ENCODE measurements around the gene ITPKB. TPM values are rescaled to one million over a fixed set of nuclear protein-coding genes. Genes with fewer than 3 reads are reported as not detected.

The ITPKB gene
- total RNA-seq, 1 experiment from 2014 or later: 17.7 TPM

DNA sequence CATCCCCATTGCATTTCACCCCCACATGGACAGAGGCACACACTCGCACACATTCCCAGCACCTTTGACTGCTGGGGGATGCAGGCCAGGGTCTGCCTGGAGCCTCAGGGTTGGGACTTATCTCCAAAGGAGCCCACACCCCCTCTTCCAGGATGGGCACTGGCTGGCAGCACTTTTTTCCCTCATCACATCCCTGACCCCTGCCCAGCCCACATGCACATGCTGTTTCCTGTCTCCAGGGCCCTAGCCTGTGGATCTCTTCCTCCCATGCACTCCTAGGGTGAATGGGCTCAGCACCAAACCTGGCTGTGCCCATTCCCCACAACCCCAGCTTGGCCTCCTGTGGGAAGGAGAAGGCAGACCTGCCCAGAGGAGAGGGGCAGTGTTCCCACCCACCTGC, 131.3 kb downstream of the ITPKB start:
- Histone ChIP-seq H3K9me3 (ENCODE audit: low read length) (no peaks in the 10 kb centered on the region), H3K4me3 (ENCODE audit: low read length) (no peak overlapping the region), H3K4me1 (ENCODE audit: insufficient read depth, low read length) (no peaks in the 10 kb centered on the region), H3K79me2 (ENCODE audit: low read length) (no peaks in the 10 kb centered on the region), H3K27me3 (ENCODE audit: low read length) (no peaks in the 10 kb centered on the region), H3K27ac (ENCODE audit: low read length) (no peak overlapping the region), H2AFZ (ENCODE audit: low read length) (no peak overlapping the region), H4K20me1 (ENCODE audit: low read length) (no peaks in the 10 kb centered on the region), H3K4me2 (ENCODE audit: low read length) (no peak overlapping the region), H3K9me2 (replicated peaks; ENCODE audit: low read length) (no peaks in the 10 kb centered on the region), H3K36me3 (ENCODE audit: low read depth, low read length) (no peaks in the 10 kb centered on the region), H3F3A (ENCODE audit: low read length, unreplicated experiment) (no peaks in the 10 kb centered on the region), H3K9ac (ENCODE audit: low read length) (no peak overlapping the region)
- BruUV-seq (replicated peaks): no TSS peak
- intact Hi-C loops (cut with micrococcal nuclease): loop anchor here (1.0 kb wide), 2 partner anchors 61 to 184 kb away; no protein-coding TSS in a partner anchor
- ChIA-PET POLR2A (ENCODE audit: unreplicated experiment) (no interaction called here), CTCF (no interaction called here)
- no peak for ATAC-seq
- no peak for DNase-seq
- TF ChIP-seq EZH2 (IDR thresholded peaks at IDR 0.05; ENCODE audit: low read length, unreplicated experiment) (no peak), EZH2phosphoT487 (IDR thresholded peaks at IDR 0.05; ENCODE audit: borderline replicate concordance, low read length) (no peak), CTCF (conservative IDR thresholded peaks at IDR 0.05; ENCODE audit: low read depth, low read length) (no peak)

DNA sequence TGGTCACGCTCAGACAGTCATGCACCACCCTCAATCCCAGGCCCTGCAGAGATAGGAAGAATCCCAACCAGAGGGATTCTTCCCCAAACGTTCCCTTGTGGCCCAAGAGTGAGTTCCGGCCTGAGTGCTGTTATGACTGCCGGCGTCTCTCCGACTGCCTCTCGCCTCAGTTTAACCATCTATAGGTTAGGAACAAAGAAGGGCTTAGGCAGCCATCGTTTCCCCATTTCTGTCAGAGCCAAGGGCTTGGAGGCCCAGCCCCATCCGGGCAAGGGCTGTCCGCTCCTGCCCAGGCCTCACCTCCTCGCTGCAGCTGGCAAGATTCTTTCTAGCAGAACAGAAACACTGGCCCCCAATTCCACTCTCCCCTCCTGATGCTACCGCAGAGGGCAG, 131.8 kb downstream of the ITPKB start:
- no peak overlapping the region for H3K27ac ChIP-seq (ENCODE audit: low read length)
- no peaks in the 10 kb centered on the region for H3K79me2 ChIP-seq (ENCODE audit: low read length)
- BruUV-seq (replicated peaks): no TSS peak
- no peak for DNase-seq
- no peaks in the 10 kb centered on the region for H4K20me1 ChIP-seq (ENCODE audit: low read length)
- H3K9me2 ChIP-seq (replicated peaks; ENCODE audit: low read length): no peaks in the 10 kb centered on the region
- no peaks in the 10 kb centered on the region for H3K27me3 ChIP-seq (ENCODE audit: low read length)
- H3K9ac ChIP-seq (ENCODE audit: low read length): no peak overlapping the region
- TF ChIP-seq EZH2 (IDR thresholded peaks at IDR 0.05; ENCODE audit: low read length, unreplicated experiment) (no peak), EZH2phosphoT487 (IDR thresholded peaks at IDR 0.05; ENCODE audit: borderline replicate concordance, low read length) (no peak), CTCF (conservative IDR thresholded peaks at IDR 0.05; ENCODE audit: low read depth, low read length) (no peak)
- no peaks in the 10 kb centered on the region for H3K4me1 ChIP-seq (ENCODE audit: insufficient read depth, low read length)
- no peaks in the 10 kb centered on the region for H3K9me3 ChIP-seq (ENCODE audit: low read length)
- ChIA-PET POLR2A (ENCODE audit: unreplicated experiment) (no interaction called here), CTCF (no interaction called here)
- no peak for ATAC-seq
- intact Hi-C loops (cut with micrococcal nuclease): no loop called here
- H3K4me3 ChIP-seq (ENCODE audit: low read length): no peak overlapping the region
- H3F3A ChIP-seq (ENCODE audit: low read length, unreplicated experiment): no peaks in the 10 kb centered on the region
- no peak overlapping the region for H3K4me2 ChIP-seq (ENCODE audit: low read length)
- no peak overlapping the region for H2AFZ ChIP-seq (ENCODE audit: low read length)
- H3K36me3 ChIP-seq (ENCODE audit: low read depth, low read length): no peaks in the 10 kb centered on the region

DNA sequence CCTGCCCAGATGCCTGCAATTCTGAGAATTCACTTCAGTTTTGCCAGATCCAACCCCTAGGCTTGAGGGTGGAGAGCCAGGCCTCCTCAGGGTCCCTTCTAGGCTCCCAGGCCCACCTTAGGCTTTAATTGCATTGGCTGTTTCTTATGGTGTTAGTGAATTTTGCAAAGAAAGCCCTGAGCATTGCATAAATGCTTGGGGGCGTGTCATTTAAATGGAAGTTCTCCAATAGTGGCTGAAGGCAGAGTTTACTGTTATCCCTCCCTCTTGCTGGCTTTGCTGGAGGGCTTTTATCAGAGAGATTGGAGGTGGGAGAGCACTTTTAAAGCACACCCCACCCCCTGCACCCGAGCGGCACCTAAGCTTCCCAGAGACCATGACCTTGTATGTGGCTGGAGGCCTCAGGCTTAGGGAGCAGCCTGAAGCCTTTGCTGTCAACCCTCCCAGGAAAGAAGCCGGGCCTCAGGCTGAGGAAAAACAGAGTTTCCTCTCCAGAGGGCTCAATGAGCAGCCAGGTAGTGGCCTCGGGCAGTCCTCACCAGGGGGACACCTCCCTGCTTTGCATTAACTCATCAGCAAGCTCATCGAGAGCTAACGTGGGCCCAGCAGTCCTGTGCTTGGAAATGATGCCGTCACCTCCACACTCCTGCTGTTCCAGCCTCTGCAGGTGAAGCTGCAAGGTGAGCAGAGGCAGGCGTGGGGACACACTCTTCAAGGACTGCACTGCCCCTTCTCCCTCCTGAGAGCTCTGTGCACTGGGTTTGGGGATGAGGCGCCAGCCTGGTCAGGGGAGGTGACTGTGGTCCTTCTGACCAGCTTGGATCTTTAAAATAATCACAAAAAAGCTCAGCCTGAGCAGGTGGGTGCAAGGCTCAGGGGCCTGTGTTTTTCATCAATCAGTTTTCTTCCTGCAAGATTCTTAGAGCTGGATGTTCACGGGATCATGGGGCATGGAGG, 132.5 kb downstream of the ITPKB start:
- Histone ChIP-seq H4K20me1 (ENCODE audit: low read length) (no peaks in the 10 kb centered on the region), H3K79me2 (ENCODE audit: low read length) (no peaks in the 10 kb centered on the region), H3K4me1 (ENCODE audit: insufficient read depth, low read length) (no peaks in the 10 kb centered on the region), H3F3A (ENCODE audit: low read length, unreplicated experiment) (no peaks in the 10 kb centered on the region), H2AFZ (ENCODE audit: low read length) (no peak overlapping the region), H3K4me3 (ENCODE audit: low read length) (no peak overlapping the region), H3K4me2 (ENCODE audit: low read length) (no peak overlapping the region), H3K27me3 (ENCODE audit: low read length) (no peaks in the 10 kb centered on the region), H3K36me3 (ENCODE audit: low read depth, low read length) (no peaks in the 10 kb centered on the region), H3K27ac (ENCODE audit: low read length) (no peak overlapping the region), H3K9me2 (replicated peaks; ENCODE audit: low read length) (no peaks in the 10 kb centered on the region), H3K9me3 (ENCODE audit: low read length) (no peaks in the 10 kb centered on the region), H3K9ac (ENCODE audit: low read length) (no peak overlapping the region)
- DNase-seq (no peak), ATAC-seq (no peak)
- ChIA-PET CTCF (no interaction called here), POLR2A (ENCODE audit: unreplicated experiment) (no interaction called here)
- no peak for TF ChIP-seq CTCF (conservative IDR thresholded peaks at IDR 0.05; ENCODE audit: low read depth, low read length)
- no peak for TF ChIP-seq EZH2phosphoT487 (IDR thresholded peaks at IDR 0.05; ENCODE audit: borderline replicate concordance, low read length)
- TF ChIP-seq EZH2 (IDR thresholded peaks at IDR 0.05; ENCODE audit: low read length, unreplicated experiment): no peak
- BruUV-seq (replicated peaks): no TSS peak
- intact Hi-C loops (cut with micrococcal nuclease): no loop called here

Measured in PC-3 (cell line).